Activated CD8-positive, alpha-beta memory T cell treated with anti-CD3 and anti-CD28 coated beads, Interleukin-2, amount 50 U/mL, for 1 hour (primary cell): Measurements from ENCODE around the gene ANAPC2.

Experiments
- DNase-seq: peaks from one replicate; pipeline ENCODE4 v3.0.0-alpha.2; 2020; ENCODE audit errors: extremely low read depth

ANAPC2 gene

DNA sequence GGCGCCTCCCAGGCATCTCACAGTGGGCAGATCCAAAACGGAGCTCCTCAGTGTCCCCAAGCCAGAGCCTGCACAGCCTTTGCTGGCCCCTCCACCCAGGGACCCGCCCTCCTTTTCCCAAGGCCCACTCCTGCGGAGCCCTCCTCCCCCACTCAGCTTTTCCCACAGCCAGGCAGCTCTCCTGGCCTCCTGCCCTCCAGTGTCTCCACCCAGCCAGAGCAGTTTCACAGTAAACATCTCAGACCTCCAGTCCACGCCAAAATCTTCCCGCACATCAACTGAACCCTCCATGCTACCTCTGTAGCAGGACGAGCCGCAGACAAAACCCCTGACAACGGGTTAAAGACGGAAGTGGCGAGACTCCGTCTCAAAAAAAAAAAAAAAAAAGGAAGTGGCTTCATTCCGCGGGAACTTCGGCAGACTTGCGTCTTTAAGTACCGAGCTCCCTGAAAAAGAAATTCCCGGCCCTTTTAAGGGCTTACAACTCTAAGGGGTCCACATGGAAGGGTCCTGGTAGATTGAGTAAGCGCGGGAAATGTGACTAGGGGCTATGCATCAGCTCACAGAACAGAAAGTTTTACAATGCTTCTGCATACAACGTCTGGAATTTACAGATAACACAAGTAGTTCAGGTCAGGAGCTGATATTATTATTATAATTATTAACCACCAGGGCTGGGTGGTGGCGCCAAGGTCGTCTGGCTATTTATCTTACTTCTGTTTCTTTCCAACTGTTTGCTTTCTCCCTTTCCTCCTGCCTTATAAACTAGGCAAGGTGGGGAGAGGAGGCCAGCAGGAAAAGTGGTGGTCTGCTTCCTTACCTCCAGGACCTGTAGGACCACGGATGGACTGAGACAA is 60.8 kb downstream of the ANAPC2 start:
- no peak for DNase-seq

DNA sequence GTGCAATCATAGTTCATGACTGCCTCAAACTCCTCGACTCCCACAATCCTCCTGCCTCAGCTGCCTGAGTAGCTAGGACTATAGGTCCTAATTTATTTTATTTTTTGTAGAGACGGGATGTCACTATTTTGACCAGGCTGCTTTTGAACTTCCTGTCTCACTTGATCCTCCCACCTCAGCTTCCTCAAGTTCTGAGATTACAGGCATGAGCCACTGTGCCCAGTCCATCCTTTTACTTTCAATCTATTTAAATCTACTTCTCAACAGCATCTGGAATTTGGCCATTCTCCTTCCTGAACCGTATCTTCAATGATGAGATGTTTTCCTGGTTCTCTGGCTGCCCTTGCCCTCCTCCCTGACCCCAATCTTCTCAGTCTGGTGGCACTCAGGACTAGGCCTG is 61.6 kb downstream of the ANAPC2 start:
- DNase-seq: no peak
